H54 (cell line): ENCODE measurements around the gene BCL2A1.

Source experiments
- DNase-seq: peaks from one replicate; pipeline ENCODE4 v3.0.0; 2011; ENCODE audit warnings: low spot score, mixed read lengths; ENCODE audit not compliant: insufficient read length
- FAIRE-seq: peaks from 3 replicates; lab custom pipeline; 2011; peaks lifted over from hg19 to GRCh38; lab: Jason Lieb, UNC
- POLR2A ChIP-seq: IDR thresholded peaks from 2 replicates; pipeline ENCODE4 v1.6.1; 2011; ENCODE audit warnings: low read depth, mild to moderate bottlenecking, low read length

The BCL2A1 gene

DNA sequence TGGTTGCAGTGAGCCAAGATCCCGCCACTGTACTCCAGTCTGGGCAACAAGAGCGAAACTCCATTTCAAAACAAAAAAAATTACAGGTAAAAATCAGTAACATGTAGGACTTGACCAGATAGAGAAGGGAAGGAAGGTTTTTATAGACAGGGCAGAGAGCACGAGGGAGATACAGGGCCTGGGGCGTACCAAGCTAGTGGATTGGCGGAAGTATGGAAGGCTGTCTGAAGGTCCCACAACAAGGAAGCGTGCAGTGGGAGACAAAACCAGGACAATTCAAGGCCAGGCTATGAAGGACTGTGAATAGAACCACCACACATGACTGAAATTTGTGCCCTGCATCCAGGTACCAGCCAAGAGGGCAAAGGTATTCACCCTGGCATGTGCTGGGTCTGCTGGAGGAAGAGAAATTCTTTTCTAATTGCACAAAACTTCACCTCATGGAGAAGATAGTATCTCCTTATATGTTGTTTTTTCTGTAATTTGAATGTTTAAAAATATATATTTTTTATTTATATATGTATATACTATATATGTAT lies 33.0 kb upstream of the BCL2A1 start:
- TF ChIP-seq POLR2A, result no peak
- DNase-seq (no peak), FAIRE-seq (no peak)

DNA sequence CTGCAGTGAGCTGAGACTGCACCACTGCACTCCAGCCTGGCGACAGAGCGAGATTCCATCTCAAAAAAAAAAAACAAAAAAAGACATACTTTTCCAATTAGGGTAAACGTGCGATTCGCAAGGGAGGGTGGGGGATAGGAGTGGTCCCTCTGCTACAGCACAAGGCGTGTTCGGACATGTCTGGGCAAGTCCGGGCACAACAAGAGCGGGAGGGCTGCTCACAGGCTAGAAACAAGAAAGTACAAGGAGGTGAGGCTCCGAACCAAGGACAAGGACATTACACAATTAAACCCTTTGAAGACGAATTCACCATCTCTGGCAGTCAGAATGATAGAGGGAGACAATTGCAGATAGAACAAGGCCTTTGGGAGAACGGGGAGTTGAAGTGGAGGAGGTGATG lies 32.2 kb upstream of the BCL2A1 start:
- FAIRE-seq (no peak), DNase-seq (no peak)
- no peak for TF ChIP-seq POLR2A

DNA sequence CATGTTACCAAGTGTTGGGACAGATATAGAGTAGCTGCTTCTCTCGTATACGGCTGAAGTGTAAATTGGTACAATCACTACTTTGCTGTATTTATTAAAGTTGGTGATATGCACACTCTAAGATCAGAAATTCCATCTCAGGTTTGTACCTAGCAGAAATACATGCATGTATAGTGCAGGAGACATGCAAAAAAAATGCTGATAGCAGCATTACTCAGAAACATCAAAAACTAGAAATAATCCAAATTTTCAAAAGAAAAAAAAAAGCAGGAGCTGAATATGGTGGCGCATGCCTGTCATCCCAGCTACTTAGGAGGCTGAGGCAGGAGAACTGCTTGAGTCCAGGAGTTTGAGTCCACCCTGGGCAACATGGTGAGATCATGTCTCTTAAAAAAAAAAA lies 31.3 kb upstream of the BCL2A1 start:
- no peak for TF ChIP-seq POLR2A
- FAIRE-seq (no peak), DNase-seq (no peak)

DNA sequence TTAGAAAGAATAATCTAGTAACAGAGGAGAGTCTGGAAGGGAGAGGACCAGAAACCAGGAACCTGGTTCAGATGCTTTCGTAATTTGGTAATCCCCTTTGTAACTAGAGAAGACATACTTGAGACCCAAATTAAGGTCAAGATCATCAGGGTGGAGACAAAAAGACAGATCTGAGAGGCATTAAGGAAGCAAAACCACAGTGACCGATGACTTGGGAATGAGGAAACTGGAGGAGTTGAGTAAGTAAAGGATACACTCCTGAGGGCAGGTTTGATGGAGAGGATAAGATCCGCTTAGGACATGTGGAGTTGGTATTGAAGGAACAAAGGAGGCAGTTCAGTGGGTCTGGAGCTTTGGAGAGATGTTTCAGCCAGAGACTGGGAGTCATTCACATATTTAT lies 23.6 kb upstream of the BCL2A1 start:
- TF ChIP-seq POLR2A, result no peak
- FAIRE-seq (no peak), DNase-seq (no peak)

- no peak for FAIRE-seq
- DNase-seq, result no peak
- no peak for TF ChIP-seq POLR2A
Measured at GRCh38 chr15:79991826-79992225, 20.8 kb upstream of the BCL2A1 start.

- TF ChIP-seq POLR2A, result no peak
- DNase-seq, result no peak
- no peak for FAIRE-seq
Measured at GRCh38 chr15:79990997-79991334, 20.0 kb upstream of the BCL2A1 start.

- DNase-seq, result no peak
- FAIRE-seq, result no peak
- no peak for TF ChIP-seq POLR2A
Measured at GRCh38 chr15:79990280-79990996, 19.4 kb upstream of the BCL2A1 start.

GRCh38 chr15:79989682-79990081 lies 18.7 kb upstream of the BCL2A1 start:
- TF ChIP-seq POLR2A, result no peak
- FAIRE-seq (no peak), DNase-seq (no peak)

- no peak for FAIRE-seq
- no peak for DNase-seq
- no peak for TF ChIP-seq POLR2A
Measured at GRCh38 chr15:79989183-79989582, 18.2 kb upstream of the BCL2A1 start.

DNA sequence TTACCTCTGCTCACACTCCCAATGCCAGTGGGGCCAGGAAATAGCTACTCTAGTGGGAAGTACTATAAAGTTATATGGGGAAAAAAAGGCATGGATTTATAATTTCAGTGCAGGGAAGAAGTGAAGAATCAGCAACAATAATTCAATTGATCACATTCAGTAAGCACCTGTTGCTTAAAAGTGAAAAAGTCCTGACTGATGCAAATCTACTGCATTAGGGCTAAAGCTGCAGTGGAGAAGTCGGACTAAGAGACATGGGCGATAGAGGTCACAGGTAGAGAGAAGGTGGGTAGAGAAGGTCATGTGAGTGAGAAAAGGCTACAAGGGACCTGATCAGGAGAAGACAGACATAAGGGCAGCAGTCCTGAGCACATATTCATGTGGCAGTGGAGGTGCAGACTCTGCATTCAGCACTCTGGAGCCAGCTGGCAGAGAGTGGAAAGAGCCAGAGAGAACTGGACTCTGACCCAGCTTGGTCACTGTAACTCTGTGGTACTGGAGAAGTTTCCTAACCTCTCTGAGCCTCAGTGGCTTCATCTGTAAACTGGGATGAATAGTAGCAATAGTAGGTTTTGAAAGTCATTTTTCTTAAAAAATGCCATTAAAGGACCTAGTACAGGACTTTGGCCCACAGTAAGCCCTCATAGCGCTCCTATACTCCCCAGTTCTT lies 17.6 kb upstream of the BCL2A1 start:
- no peak for TF ChIP-seq POLR2A
- FAIRE-seq (no peak), DNase-seq (no peak)

- no peak for TF ChIP-seq POLR2A
- DNase-seq (no peak), FAIRE-seq (no peak)
Measured at GRCh38 chr15:79987969-79988368, 17.0 kb upstream of the BCL2A1 start.

DNA sequence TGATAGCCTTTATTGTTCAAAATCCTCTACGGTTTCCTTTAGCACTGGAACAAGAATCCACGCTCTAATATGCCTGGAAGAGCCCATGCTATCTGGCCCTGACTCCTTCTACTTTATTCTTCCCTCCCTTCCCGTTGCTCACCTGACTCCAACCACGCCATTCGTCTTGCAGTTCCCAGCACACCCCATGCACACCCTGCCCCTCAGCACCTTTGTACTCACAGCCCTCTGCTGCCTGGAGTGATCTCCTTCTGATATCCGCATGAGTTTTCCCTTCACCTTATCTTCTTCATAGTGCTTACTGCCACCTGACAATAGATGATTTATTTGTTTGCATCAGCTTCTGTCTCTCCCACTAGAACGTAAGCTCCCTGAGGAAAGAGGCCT lies 16.6 kb upstream of the BCL2A1 start:
- FAIRE-seq, result no peak
- no peak for TF ChIP-seq POLR2A
- DNase-seq, result no peak

GRCh38 chr15:79981831-79982455 lies 10.9 kb upstream of the BCL2A1 start:
- DNase-seq, result no peak
- TF ChIP-seq POLR2A, result no peak
- no peak for FAIRE-seq
